GM12872 (cell line): ENCODE measurements around the gene GSTT2.
"Not testable (repeated sequence)": the region's sequence is repeated elsewhere in the genome, so short reads cannot be mapped to it uniquely, and the experiment has no call there.

Source experiments
- TF ChIP-seq, protein P1 (sequence below): IDR thresholded peaks from 3 replicates; pipeline ENCODE4 v1.5.1; 2011; ENCODE audit warnings: low read depth, mild to moderate bottlenecking, low read length, moderate library complexity; ENCODE audit not compliant: insufficient read depth

GSTT2 gene

DNA sequence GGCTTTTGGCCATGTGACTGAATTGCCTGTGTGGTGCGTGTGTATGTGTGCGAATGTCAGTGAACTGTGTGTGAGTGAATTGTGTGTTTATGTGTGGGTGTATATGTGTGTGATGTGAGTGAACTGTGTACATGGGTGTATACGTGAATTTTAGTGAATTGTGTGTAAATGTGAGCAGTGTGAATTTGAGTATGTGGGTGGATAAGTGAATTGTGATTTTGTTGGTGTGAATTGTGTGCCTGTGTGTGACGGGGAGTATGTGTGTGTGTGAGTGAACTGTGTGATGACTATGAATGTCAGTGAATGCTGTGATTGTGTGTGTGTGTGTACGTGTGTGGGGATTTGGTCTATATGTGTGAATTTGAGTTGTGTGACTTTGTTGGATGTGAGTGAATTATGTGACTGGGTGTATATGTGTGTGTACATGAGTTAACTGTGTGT lies 9.7 kb upstream of the GSTT2 start:
- TF ChIP-seq, protein P1, sequence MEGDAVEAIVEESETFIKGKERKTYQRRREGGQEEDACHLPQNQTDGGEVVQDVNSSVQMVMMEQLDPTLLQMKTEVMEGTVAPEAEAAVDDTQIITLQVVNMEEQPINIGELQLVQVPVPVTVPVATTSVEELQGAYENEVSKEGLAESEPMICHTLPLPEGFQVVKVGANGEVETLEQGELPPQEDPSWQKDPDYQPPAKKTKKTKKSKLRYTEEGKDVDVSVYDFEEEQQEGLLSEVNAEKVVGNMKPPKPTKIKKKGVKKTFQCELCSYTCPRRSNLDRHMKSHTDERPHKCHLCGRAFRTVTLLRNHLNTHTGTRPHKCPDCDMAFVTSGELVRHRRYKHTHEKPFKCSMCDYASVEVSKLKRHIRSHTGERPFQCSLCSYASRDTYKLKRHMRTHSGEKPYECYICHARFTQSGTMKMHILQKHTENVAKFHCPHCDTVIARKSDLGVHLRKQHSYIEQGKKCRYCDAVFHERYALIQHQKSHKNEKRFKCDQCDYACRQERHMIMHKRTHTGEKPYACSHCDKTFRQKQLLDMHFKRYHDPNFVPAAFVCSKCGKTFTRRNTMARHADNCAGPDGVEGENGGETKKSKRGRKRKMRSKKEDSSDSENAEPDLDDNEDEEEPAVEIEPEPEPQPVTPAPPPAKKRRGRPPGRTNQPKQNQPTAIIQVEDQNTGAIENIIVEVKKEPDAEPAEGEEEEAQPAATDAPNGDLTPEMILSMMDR: no peak

GRCh38 chr22:23970816-23971486 lies 9.0 kb upstream of the GSTT2 start:
- TF ChIP-seq, protein P1: no peak

GRCh38 chr22:23974345-23974744 lies 5.6 kb upstream of the GSTT2 start, which contains the start of gene DDT:
Gene DDT, minus strand, starts transcription at chr22:23974441. Its CDS starts 27 bp downstream, at chr22:23974414.
- TF ChIP-seq, protein P1: not testable (repeated sequence)

DNA sequence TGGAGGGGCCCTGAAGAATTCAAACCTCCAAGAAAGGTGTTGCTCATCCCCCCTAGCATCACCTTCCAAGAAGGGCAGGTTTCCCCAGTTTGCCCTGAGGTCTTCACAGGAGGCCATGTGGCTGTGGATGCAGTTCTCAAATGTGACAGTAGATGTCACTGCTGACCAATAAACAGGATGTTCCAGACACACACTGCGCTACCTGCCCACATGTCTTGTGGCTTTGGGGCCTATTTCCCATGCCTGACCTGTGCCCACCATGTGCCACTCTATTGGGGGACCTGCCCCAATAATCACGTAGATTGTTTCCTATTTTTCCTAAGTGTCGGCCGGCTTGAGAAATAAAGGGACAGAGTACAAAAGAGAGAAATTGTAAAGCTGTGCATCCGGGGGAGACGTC lies 4.5 kb downstream of the GSTT2 start:
- TF ChIP-seq, protein P1: no peak

DNA sequence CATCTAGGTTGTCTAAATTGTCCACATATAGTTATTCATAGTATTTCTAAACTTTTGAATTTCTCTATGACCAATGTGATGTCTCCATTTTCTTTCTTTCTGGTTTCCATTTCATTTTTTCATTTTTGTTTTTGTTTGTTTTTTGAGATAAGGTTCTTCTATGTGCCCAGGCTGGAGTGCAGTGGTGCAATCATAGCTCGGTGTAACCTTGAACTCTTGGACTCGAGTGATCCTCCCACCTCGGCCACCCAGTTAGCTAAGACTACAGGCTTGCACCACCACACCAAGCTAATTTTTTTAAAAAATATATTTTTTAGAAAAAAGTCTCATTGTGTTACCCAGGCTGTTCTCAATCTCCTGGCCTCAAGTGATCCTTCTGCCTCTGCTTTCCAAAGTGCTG lies 17.2 kb downstream of the GSTT2 start:
- TF ChIP-seq, protein P1: no peak

DNA sequence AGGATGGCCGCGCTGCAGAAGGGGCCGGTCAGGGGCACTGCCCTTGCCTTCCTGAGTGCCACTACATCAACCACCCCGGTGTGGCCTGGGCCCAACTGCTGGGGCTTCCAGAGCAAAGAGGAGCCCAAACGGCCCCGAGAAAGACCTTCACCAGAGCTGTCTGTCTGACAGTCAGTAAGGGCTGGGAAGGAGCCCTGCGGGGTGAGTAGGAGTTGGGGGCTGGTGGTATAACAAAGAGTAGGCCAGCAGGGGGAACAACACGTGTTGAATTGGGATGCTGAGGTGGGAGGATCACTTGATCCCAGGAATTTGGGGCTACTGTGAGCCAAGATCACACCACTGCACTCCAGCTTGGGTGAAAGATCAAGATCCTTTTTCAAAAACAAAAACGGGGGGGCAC lies 21.4 kb downstream of the GSTT2 start:
- TF ChIP-seq, protein P1: no peak

GRCh38 chr22:24002272-24002671 lies 22.3 kb downstream of the GSTT2 start:
- TF ChIP-seq, protein P1: no peak
